K562 (cell line): ENCODE data around the gene PTGFR. TPM values are rescaled to one million over a fixed set of nuclear protein-coding genes. Genes with fewer than 3 reads are reported as not detected.

ENCODE experiments used
- ATAC-seq: fragments of 200-7000 bp; cut with Tn5 transposase; 3 replicates; pipeline ENCODE4 v1.9.1; 2020; ENCODE audit warnings: moderate library complexity
- BruUV-seq: library from RNA; stranded (reverse); fragments of 400-500 nt; replicated peaks from 2 replicates; lab custom pipeline; 2021; lab: Mats Ljungman, UMichigan
- CTCF ChIA-PET: fragments of 300-600 bp; formaldehyde crosslinking; extraction: SDS; loops from one replicate; lab custom pipeline; 2021; ENCODE audit warnings: low intra/inter-chr PET ratio; lab: Yijun Ruan, JAX
- POLR2A ChIA-PET: fragments of 300-600, 350-650 bp; sonication (Branson Sonifier 250); formaldehyde crosslinking; extraction: SDS; loops from one replicate; lab custom pipeline; 2021; ENCODE audit warnings: antibody characterized with exemption, inconsistent platforms; lab: Yijun Ruan, JAX
- DNase-seq, 4 experiments: peaks; one replicate each; pipeline versions ENCODE4 v3.0.0 to v3.0.0-alpha.2; 2011 to 2018; ENCODE audit warnings: low spot score in 3 of 4, mixed read lengths in 3 of 4; ENCODE audit errors: extremely low read depth in 1 of 4
- FAIRE-seq: peaks from 2 replicates; lab custom pipeline; 2011; peaks lifted over from hg19 to GRCh38; lab: Jason Lieb, UNC
- H2AFZ ChIP-seq: 2 replicates; pipeline ENCODE4 v1.6.0; 2011; ENCODE audit warnings: low read depth, low read length, control low read depth, inconsistent platforms
- H3K27ac ChIP-seq: fragments of 200-600 bp; 3 replicates; pipeline ENCODE4 v1.8.0; 2011; ENCODE audit warnings: low read depth, mild to moderate bottlenecking, control low read depth, inconsistent platforms, low read length, moderate library complexity, mixed read lengths; ENCODE audit errors: extremely low read depth
- H3K27me3 ChIP-seq, 2 experiments: fragments of 300-600 bp in 1 of 2; 2 replicates in 1 of 2; 3 replicates in 1 of 2; pipeline versions ENCODE4 v1.6.0 to v1.8.0; 2011; ENCODE audit warnings: inconsistent platforms in 2 of 2, low read length in 2 of 2, mild to moderate bottlenecking in 1 of 2, mixed read lengths in 1 of 2, moderate library complexity in 1 of 2; ENCODE audit not compliant: control insufficient read depth in 2 of 2, insufficient read depth in 2 of 2
- H3K36me3 ChIP-seq: fragments of 300-600 bp; 3 replicates; pipeline ENCODE4 v1.8.0; 2011; ENCODE audit warnings: mild to moderate bottlenecking, low read length, inconsistent platforms; ENCODE audit not compliant: control insufficient read depth, insufficient read depth
- H3K4me1 ChIP-seq, 2 experiments: fragments of 200-600 bp in 1 of 2; replicated peaks in 1 of 2; 2 replicates in 1 of 2; 3 replicates in 1 of 2; pipeline versions ENCODE4 v1.5.1 to v1.8.0; 2011; ENCODE audit warnings: inconsistent platforms in 2 of 2, low read length in 2 of 2, mild to moderate bottlenecking in 1 of 2, mixed read lengths in 1 of 2, moderate library complexity in 1 of 2; ENCODE audit not compliant: control insufficient read depth in 2 of 2, insufficient read depth in 2 of 2
- H3K4me2 ChIP-seq: 2 replicates; pipeline ENCODE4 v1.6.1; 2011; ENCODE audit warnings: low read length, control low read depth, inconsistent platforms, mixed read lengths; ENCODE audit not compliant: insufficient read depth
- H3K4me3 ChIP-seq: fragments of 200-600 bp; sonication (generic), shearing (Covaris generic); 2 replicates; pipeline ENCODE4 v1.5.1; 2016; ENCODE audit warnings: control low read depth, inconsistent platforms
- H3K79me2 ChIP-seq: fragments of 200-600 bp; 3 replicates; pipeline ENCODE4 v1.8.0; 2011; ENCODE audit warnings: low read length, inconsistent platforms; ENCODE audit not compliant: control insufficient read depth, insufficient read depth
- H3K9ac ChIP-seq, 2 experiments: 2 replicates each; pipeline versions ENCODE4 v1.6.0 to v1.6.1; 2011; ENCODE audit warnings: low read depth in 2 of 2, low read length in 2 of 2, control low read depth in 1 of 2, inconsistent platforms in 1 of 2, mild to moderate bottlenecking in 1 of 2, mixed read lengths in 1 of 2; ENCODE audit not compliant: insufficient read depth in 1 of 2
- H3K9me1 ChIP-seq: one replicate; pipeline ENCODE4 v1.6.0; 2011; ENCODE audit warnings: inconsistent platforms, mild to moderate bottlenecking, low read length, moderate library complexity; ENCODE audit not compliant: control insufficient read depth, insufficient read depth
- H3K9me3 ChIP-seq: replicated peaks from 2 replicates; pipeline ENCODE4 v1.5.1; 2011; ENCODE audit warnings: low read depth, low read length, inconsistent platforms; ENCODE audit not compliant: control insufficient read depth, insufficient read depth
- H4K20me1 ChIP-seq: replicated peaks from 2 replicates; pipeline ENCODE4 v1.6.1; 2011; ENCODE audit warnings: low read length, inconsistent platforms, mixed read lengths; ENCODE audit not compliant: control insufficient read depth, insufficient read depth
- COPS2 ChIP-seq: fragments of 450-650 bp; conservative IDR thresholded peaks from 2 replicates; pipeline ENCODE4 v1.6.1; 2016; ENCODE audit warnings: mild to moderate bottlenecking, moderate library complexity
- E2F3 ChIP-seq: fragments of 250-450 bp; sonication (Bioruptor Pico); IDR thresholded peaks from 2 replicates; pipeline ENCODE4 v1.4.0; 2020; ENCODE audit warnings: mild to moderate bottlenecking
- FOXK2 ChIP-seq, 2 experiments: fragments of 450-650 bp; IDR thresholded peaks in 1 of 2; conservative IDR thresholded peaks in 1 of 2; 2 replicates each; pipeline ENCODE4 v1.6.1; 2016; ENCODE audit warnings: low read depth in 2 of 2, mild to moderate bottlenecking in 1 of 2
- U2AF1 ChIP-seq: fragments of 200-400 bp; formaldehyde crosslinking; optimal IDR thresholded peaks from 2 replicates; pipeline ENCODE3; 2017; ENCODE audit warnings: mild to moderate bottlenecking, low read depth, low read length, moderate library complexity
- ZBTB40 ChIP-seq, 2 experiments: fragments of 450-650 bp in 1 of 2; sonication (generic) in 1 of 2; formaldehyde crosslinking in 1 of 2; IDR thresholded peaks; 2 replicates each; pipeline versions ENCODE4 v1.7.1 to v1.9.0; 2016 to 2022; ENCODE audit warnings: inconsistent platforms in 1 of 2, mild to moderate bottlenecking in 1 of 2, missing genetic modification reagents in 1 of 2
- ZNF609 ChIP-seq: sonication (generic); formaldehyde crosslinking; IDR thresholded peaks from 2 replicates; pipeline ENCODE4 v1.8.1; 2023; ENCODE audit warnings: missing genetic modification reagents, mild to moderate bottlenecking, borderline replicate concordance
- WGBS: fragments of 100-300 bp; shearing (Covaris generic); methylation state at CpG from one replicate; pipeline ENCODE4 v1.1.6; 2016; ENCODE audit warnings: low coverage, mixed read lengths; ENCODE audit not compliant: insufficient coverage; ENCODE audit errors: missing lambda C conversion rate; 5-methylcytosine and 5-hydroxymethylcytosine counted together
- in situ Hi-C: fragments of 300-500 bp; cut with MboI; formaldehyde crosslinking; loops from 4 replicates; pipeline ENCODE4 v1.15.0; 2018; ENCODE audit warnings: inconsistent platforms, mixed read lengths
- intact Hi-C: fragments of 100-400 bp; cut with micrococcal nuclease; formaldehyde crosslinking; loops from 2 replicates; pipeline ENCODE4 v1.14.2; 2022
- polyA plus RNA-seq, 8 experiments: library from polyadenylated mRNA; depleted of rRNA in 4 of 8; stranded (reverse) in 5 of 8; unstranded in 3 of 8; fragments of >200 nt; fragmentation: Nextera tagmentation in 2 of 8; fragmentation: Illumina TruSeq in 1 of 8; extraction: Ambion mirVana in 2 of 8; extraction: Trizol in 1 of 8; gene quantifications; 2 replicates each; pipeline versions ENCODE4 v1.2.1 to v1.2.3, GENCODE V29; 2011 to 2014; ENCODE audit warnings: inconsistent platforms in 1 of 8, missing spikeins in 1 of 8
- total RNA-seq, 7 experiments: library from RNA; depleted of rRNA in 6 of 7; stranded (reverse); fragments of >200 nt in 6 of 7; fragmentation: Illumina TruSeq in 2 of 7; extraction: Trizol in 2 of 7; gene quantifications; 2 replicates each; pipeline versions ENCODE4 v1.2.1 to v1.2.3, GENCODE V29; 2011 to 2021; ENCODE audit warnings: low replicate concordance in 1 of 7

The PTGFR gene
- total and polyA plus RNA-seq, 9 of the 15 experiments (the other 6 are each of a cell fraction or from before 2014, with no cell fraction given) = 0.04 TPM; not detected in 8

GRCh38 chr1:78547081-78547480, 56.3 kb downstream of the PTGFR start (continued):
- TF ChIP-seq ZNF609 (CRISPR knock-in tag) (no peak), U2AF1 (no peak)
- TF ChIP-seq, all 486 proteins: peak for 0

DNA sequence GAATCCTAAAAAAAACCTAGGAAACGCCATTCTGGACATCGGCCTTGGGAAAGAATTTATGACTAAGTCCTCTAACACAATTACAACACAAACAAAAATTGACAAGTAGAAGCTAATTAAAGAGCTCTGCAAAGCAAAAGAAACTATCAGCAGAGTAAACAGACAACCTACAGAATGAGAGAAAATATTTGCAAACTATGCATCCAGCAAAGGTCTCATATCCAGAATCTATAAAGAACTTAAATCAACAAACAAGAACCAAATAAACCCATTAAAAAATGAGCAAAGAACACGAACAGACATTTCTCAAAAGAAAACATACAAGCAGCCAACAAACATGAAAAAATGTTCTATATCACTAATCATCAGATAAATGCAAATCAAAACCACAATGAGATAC, 58.6 kb downstream of the PTGFR start:
- Histone ChIP-seq H3K9me1 (no peaks in the 10 kb centered on the region), H3K4me1 (no peaks in the 10 kb centered on the region), H3K9me3 (no peaks in the 10 kb centered on the region; the same call in 1 of the 2 replicates), H3K4me2 (no peak overlapping the region), H3K79me2 (no peaks in the 10 kb centered on the region), H3K27ac (no peak overlapping the region), H3K4me3 (no peak overlapping the region), H3K27me3 (no peaks in the 10 kb centered on the region), H3K36me3 (no peaks in the 10 kb centered on the region), H4K20me1 (no peaks in the 10 kb centered on the region), H2AFZ (no peak overlapping the region), H3K9ac (no peak overlapping the region)
- WGBS = 0% methylated on average over 3 of the region's 3 CpGs
- no TSS peak for BruUV-seq
- ChIA-PET POLR2A (no interaction called here), CTCF (no interaction called here)
- DNase-seq = no peak
- in situ Hi-C loops (no loop called here), intact Hi-C loops (no loop called here)
- FAIRE-seq = no peak
- ATAC-seq = no peak
- TF ChIP-seq ZBTB40 (IDR thresholded peaks at IDR 0.05) (no peak), ZBTB40 (CRISPR knock-in tag; IDR thresholded peaks at IDR 0.05) (no peak), COPS2 (no peak), E2F3 (CRISPR knock-in tag) (no peak), FOXK2 (conservative IDR thresholded peaks at IDR 0.05 in 1 of 2, IDR thresholded peaks at IDR 0.05 in 1 of 2; ENCODE audit: low read depth in 2 of 2) (no peak)
